Immature natural killer cell (primary cell): Measurements from ENCODE around the gene GAA. TPM values are rescaled to one million over a fixed set of nuclear protein-coding genes. Genes with fewer than 3 reads are reported as not detected.

Experiments
- DNase-seq, 3 donors: peaks; one replicate each; pipeline ENCODE4 v3.0.0; 2022; ENCODE audit warnings: mixed read lengths in 1 of 3
- H3K27ac Mint-ChIP-seq, 6 donors: one replicate each; pipeline ENCODE4 v1.8.0; 2020; ENCODE audit warnings: mixed read lengths in 6 of 6, mild to moderate bottlenecking in 5 of 6, inconsistent platforms in 4 of 6, moderate library complexity in 3 of 6
- H3K27me3 Mint-ChIP-seq, 3 donors: one replicate each; pipeline ENCODE4 v1.8.0; 2020 to 2021; ENCODE audit warnings: low read depth in 3 of 3, mild to moderate bottlenecking in 3 of 3, mixed read lengths in 3 of 3, moderate library complexity in 3 of 3, inconsistent platforms in 1 of 3
- H3K36me3 Mint-ChIP-seq, 3 donors: one replicate each; pipeline ENCODE4 v1.8.0; 2020; ENCODE audit warnings: mixed read lengths in 3 of 3, inconsistent platforms in 2 of 3, mild to moderate bottlenecking in 2 of 3
- H3K4me1 Mint-ChIP-seq, 2 donors: one replicate each; pipeline ENCODE4 v1.8.0; 2020; ENCODE audit warnings: inconsistent platforms in 2 of 2, mild to moderate bottlenecking in 2 of 2, mixed read lengths in 2 of 2, moderate library complexity in 1 of 2
- H3K4me3 Mint-ChIP-seq, 5 donors: one replicate each; pipeline ENCODE4 v1.8.0; 2020; ENCODE audit warnings: mild to moderate bottlenecking in 5 of 5, mixed read lengths in 5 of 5, inconsistent platforms in 3 of 5, moderate library complexity in 3 of 5
- H3K9me3 Mint-ChIP-seq, 6 donors: one replicate each; pipeline ENCODE4 v1.8.0; 2020; ENCODE audit warnings: mild to moderate bottlenecking in 6 of 6, mixed read lengths in 6 of 6, inconsistent platforms in 4 of 6, moderate library complexity in 3 of 6
- polyA plus RNA-seq, 3 donors: library from polyadenylated mRNA; unstranded; fragments of 300-500 nt; fragmentation: Illumina TruSeq; gene quantifications; one replicate each; pipeline ENCODE4 v1.2.3, GENCODE V29; 2021

The GAA gene
- polyA plus RNA-seq, 3 donors from 2014 or later: 14.7 to 20.0 (median 15.4) TPM

- peaks cover 0 to 2% (median 2%) of the 10 kb centered on the region in 3 donors for H3K27me3 Mint-ChIP-seq
- no peak overlapping the region for H3K4me3 Mint-ChIP-seq
- no peaks in the 10 kb centered on the region for H3K4me1 Mint-ChIP-seq
- no peak overlapping the region for H3K27ac Mint-ChIP-seq
- no peak for DNase-seq
- H3K9me3 Mint-ChIP-seq: no peaks in the 10 kb centered on the region
- H3K36me3 Mint-ChIP-seq: no peaks in the 10 kb centered on the region
Measured at GRCh38 chr17:80166446-80166845, 65.1 kb downstream of the GAA start.

DNA sequence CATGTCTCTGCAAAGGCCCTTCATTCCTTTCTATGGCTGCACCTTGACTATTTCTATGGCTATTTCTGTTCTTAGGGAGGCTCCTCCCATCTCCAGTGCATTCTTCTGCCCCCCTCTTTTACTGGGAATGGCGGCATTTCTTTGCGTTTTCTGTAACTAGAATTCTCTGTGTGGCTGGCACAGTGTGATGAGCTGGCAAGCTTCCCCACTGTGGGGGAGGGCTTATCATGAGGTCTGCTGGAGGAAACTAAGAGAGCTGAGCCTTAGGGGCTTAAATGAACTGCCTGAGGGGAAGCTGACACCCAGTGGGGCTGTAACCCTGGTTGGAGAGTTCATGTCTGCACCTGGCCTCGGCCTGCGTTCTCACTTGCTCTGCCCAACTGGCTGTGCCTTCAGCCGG is 67.0 kb downstream of the GAA start:
- no peak overlapping the region for H3K27ac Mint-ChIP-seq
- H3K36me3 Mint-ChIP-seq: no peaks in the 10 kb centered on the region
- no peaks in the 10 kb centered on the region for H3K9me3 Mint-ChIP-seq
- no peak for DNase-seq
- no peak overlapping the region for H3K4me3 Mint-ChIP-seq
- peaks cover 0 to 3% (median 2%) of the 10 kb centered on the region in 3 donors for H3K27me3 Mint-ChIP-seq
- H3K4me1 Mint-ChIP-seq: no peaks in the 10 kb centered on the region

GRCh38 chr17:80169107-80169506 is 67.7 kb downstream of the GAA start:
- DNase-seq: no peak
- Mint-ChIP-seq H3K36me3 (no peaks in the 10 kb centered on the region), H3K4me3 (no peak overlapping the region), H3K27me3 (peaks cover 0 to 3% (median 2%) of the 10 kb centered on the region in 3 donors), H3K4me1 (no peaks in the 10 kb centered on the region), H3K27ac (no peak overlapping the region), H3K9me3 (no peaks in the 10 kb centered on the region)

Other genes with a start within 250 kb of the GAA start
- under 1 TPM in 1 of 3 donors, not detected in 2; 0.27 TPM for gene TBC1D16, start 65.7 kb upstream of the GAA start, polyA plus RNA-seq
- gene CCDC40, start 64.9 kb upstream of the GAA start, polyA plus RNA-seq: not detected
- gene EIF4A3, start 45.5 kb downstream of the GAA start, polyA plus RNA-seq: 100 to 1,000 TPM in 1 of 3 donors, 10 to 100 TPM in 2; 70.7 to 124 (median 92.6) TPM
- not detected for gene CARD14, start 68.4 kb downstream of the GAA start, polyA plus RNA-seq
- gene SGSH, start 118.8 kb downstream of the GAA start, polyA plus RNA-seq: 10 to 100 TPM; 22.6 to 32.7 (median 26.8) TPM
- 1 to 10 TPM; 1.6 to 3.6 (median 3.3) TPM for gene SLC26A11, start 118.8 kb downstream of the GAA start, polyA plus RNA-seq
- gene RNF213, start 159.3 kb downstream of the GAA start, polyA plus RNA-seq: 100 to 1,000 TPM in 1 of 3 donors, 10 to 100 TPM in 2; 12.7 to 117 (median 25.9) TPM